ENCODE measurements around the gene OVOL1. TPM values are rescaled to one million over a fixed set of nuclear protein-coding genes. Genes with fewer than 3 reads are reported as not detected.
"Not testable (repeated sequence)": the region's sequence is repeated elsewhere in the genome, so short reads cannot be mapped to it uniquely, and the experiment has no call there.

OVOL1 gene
- total RNA-seq, 1 experiment from 2014 or later, result not detected

DNA sequence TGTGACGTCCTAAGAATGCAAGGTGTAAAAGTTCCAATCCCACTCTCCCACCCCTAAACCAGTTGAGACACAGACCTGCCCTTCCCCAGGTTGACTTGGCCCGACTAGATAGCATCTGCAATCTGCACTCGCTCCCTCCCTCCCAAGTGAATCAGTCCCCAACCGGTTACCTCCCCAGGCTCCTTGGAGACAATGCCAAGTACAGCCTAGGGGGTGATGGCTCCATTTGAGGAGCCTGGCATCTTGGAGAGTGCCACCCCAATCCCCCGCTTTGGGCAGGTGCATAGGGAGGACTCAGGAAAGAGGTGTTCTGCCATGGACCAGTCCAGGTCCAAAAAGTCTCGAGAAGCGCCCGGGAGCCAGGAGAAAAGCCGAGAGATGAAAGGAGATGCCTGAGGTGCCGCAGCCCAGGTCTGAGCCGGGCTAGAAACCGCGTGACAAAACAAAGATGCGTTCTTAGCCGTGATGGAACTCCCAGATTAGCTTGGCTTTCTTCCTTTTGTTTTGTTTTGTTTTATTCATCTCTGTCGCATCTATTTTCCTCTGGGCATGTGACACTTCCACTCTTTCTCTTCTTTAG is 28.2 kb downstream of the OVOL1 start:
- no peak for DNase-seq (ENCODE audit: low spot score)

DNA sequence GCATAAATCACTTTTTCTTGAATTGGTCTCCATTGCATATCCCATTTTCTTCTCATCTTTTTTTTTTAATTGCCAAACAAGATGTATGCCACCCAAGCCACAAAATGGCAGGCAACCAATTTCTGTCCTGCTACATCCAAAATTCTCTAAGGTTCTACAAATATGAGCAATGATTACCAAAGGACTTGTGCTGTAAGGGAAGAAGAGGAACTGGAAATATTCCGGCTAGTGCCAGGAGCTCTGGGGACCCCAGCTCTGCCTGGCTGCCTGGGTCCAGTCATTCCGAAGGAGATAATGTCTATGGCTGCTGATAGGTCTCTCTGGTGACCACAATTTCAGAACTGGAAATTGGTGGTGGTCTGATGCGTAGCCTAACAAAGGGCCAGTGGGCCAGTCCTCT is 29.8 kb downstream of the OVOL1 start:
- DNase-seq (ENCODE audit: low spot score), result no peak

DNA sequence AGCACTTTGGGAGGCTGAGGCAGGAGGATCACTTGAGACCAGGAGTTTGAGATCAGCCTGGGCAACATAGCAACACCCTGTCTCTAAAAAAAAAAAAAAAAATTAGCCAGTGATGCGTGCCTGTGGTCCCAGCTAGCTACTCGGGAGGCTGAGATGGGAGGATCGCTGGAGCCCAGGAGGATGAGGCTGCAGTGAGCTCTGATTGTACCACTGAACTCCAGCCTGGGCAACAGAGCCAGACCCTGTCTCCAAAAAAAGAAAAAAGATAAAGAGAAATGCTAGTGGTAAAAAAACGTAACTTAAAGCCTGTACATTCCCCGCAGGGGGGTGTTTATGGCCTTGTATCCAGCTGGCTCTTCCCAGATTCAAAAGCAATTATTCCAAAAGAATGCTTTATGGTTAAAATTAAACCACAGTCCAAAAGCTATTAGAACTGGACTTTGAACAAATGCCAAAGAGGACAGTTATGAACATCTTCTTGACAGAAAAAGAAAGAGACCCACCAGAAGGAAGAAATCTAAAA is 30.5 kb downstream of the OVOL1 start:
- no peak for DNase-seq (ENCODE audit: low spot score)

DNA sequence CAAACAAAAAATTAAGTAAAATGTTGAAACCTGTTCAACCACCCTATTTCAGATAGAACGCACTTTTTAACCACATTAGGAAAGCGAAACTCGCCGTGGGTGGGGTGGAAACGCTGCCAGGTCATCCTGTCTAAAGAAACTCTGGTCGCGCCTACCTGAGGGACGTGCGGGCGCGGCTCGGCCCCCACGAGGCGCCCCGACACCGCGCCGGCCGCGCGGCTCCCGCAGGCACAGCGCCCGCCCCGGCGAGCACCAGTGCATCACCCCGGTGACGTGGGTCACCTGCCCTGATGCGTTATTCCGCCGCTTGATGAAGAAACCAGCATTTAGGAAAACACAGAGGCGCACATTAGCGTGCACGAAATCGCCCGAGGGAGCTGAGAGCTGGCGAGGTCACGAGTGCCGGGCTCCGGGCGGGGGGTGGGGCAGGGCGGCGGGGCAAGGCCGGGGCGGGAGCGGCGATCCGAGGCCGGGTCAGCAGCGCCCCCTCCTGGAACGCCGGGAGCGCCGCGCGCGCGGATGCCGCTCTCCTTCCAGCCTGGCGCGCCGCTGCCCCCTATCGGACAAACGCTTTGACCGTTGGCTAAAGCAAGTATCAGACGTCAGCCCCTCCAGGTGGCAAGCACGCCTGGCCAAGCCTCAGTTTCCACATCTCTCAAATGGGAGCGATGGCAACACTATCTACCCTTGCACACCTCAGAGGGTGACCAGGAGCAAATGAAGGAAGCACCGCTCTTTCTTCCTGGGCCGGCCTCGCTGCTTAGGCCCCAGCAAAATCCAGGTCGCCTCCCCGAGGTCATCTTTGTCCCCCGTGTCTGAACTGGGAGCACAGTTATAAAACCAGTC is 31.2 kb downstream of the OVOL1 start:
- DNase-seq (ENCODE audit: low spot score), result peak; percentile 70

DNA sequence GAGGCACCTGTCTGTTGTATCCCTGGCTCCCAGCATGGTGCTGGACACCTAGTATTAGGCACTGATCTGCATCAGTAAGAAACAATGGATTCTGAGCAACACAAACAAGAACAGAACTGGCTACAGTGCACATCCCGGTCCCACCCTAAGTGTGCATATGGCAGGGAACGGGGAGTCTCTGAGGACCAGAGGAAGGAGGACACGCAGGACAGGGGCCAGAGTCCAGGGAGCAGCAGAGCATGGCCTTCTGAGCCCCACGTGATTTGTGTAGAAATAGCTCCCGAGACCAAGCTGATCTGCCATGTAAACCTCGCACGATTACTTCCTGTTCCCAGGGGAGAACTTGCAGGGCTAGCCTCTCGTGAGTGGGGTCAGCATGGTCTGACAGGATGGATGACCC is 34.2 kb downstream of the OVOL1 start:
- DNase-seq (ENCODE audit: low spot score), result no peak

DNA sequence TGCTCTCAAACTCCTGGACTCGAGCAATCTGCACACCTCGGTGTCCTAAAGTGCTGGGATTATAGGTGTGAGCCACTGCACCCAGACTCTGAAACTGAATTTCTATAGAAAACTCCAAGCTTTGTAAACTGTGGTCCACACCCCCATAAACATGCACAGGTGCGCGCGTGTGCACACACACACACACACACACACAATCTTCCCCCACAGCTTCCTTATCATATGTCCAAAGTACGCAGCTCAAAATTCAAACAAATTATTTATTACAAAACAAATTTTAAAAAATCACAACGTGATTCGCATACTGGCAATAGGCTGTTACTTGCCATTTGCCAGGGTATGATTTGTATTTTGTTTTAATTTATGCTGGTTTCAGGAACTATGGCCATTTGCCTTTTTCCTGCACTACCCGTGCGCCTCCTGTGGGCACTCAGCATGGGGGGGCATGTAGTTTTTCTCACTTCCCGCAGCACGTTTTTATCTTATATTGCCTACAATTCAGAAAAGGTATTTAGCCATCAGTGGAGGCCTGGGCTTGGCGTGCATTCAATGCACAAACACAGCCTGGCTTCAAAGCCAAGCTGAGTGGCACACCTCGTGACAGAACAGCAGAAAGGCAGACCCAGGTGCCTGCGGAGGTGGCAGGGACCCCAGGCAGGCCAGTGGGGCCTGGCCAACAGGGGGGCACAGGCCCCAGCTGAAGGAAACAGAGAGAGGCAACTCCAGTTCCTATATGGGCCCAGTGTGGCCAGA is 36.1 kb downstream of the OVOL1 start:
- no peak for DNase-seq (ENCODE audit: low spot score)

DNA sequence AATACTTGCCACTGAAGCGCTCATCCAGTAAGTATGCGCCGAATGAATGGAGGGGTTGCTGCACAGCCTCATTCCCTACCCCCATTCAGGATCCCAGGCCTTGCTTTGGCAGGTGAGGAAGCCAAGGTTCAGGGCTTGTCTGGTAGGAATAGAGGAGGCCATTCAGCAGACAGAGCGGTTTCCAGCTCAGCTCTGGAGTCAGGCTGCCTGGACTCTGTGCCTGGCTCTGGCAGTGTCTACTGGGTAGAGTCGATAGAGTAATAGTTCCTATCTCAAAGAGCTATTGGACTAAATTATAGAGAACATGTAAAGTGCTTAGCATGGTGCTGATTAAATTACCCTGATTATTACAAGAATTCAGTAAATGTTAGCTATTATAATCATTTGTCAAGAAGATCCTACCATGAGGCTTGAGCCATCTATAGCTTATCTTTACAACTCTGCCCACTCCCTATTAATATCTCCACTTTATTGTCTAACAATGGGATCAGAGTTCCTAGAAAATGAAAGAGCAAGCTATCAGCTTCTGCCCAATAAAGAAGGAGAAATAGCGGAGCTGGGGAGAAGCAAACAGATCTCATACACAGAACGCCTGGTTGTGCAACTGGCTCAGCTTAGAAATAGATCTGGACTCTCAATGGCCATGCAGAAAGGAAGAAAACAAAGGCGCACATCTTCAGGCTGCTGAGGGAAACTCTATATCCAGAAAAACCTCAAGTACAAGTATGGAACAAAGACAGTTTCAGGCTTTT is 40.3 kb downstream of the OVOL1 start:
- no peak for DNase-seq (ENCODE audit: low spot score)

DNA sequence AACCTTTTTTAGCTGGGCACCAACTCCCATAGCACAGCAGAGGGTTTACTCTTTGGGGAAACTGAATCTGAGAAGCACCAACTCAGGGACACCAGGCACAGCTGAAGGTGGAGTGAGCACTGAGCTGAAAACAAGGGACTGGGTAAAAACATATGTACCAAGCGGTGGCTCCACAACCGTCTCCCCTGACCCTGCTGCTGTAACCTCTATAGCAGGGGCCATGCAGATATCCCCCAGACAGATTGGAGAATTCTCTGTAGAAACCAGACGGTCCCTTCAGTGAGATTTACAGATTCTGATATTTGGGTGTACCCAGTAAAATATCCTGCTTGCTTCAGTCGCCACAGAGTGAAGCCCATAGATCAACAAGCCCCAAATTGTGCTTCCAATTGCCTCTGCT is 42.6 kb downstream of the OVOL1 start:
- no peak for DNase-seq (ENCODE audit: low spot score)

DNA sequence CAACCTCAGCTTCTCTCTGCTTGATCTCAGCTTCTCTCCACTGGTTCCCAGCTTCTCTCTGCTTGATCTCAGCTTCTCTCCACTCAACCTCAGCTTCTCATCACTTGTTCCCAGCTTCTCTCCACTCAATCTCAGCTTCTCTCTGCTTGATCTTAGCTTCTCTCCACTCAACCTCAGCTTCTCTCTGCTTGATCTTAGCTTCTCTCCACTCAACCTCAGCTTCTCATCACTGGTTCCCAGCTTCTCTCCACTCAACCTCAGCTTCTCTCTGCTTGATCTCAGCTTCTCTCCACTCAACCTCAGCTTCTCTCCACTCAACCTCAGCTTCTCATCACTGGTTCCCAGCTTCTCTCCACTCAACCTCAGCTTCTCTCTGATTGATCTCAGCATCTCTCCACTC is 45.4 kb downstream of the OVOL1 start:
- DNase-seq (ENCODE audit: low spot score), result not testable (repeated sequence)

DNA sequence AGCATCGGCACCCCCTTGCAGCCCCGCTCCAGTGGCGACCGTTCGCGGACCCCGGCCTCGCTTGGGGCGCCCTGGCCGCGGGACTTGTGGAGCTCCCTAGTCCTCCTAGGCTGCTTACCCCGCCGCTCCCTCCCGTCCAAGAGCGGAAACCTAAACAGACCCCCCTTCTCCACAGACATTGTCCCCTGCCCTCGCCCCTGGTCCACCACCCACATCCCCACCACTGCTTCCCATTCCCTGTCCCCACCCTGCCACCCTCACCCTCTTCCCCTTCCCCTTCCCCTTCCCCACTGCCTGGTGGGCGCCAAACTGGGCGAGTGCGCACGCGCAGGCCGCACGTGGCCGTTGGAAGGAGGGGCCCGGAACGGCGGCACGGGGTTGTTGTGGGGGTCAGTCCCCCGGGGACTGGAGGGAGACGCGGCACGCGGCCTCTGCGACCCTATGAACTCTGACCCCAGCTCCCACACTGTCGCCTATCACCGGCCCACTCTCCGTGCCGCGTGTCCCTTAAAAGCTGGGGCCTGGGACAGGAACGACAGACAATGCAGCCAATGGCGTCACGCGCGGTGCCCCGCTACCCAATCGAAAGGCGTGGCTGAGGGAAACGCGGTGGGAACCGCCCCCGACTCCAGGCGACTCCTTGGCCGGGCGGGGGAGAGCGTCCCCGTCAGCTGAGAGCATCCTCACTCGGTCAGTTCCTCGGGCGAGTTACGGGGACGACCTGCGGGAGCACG is 46.6 kb downstream of the OVOL1 start, which contains the start of gene SNX32:
TSS of gene SNX32 (plus strand) at position 667 of the 734 bp plus-strand sequence. CDS start 103 bp downstream, outside the sequence.
- no peak for DNase-seq (ENCODE audit: low spot score)

DNA sequence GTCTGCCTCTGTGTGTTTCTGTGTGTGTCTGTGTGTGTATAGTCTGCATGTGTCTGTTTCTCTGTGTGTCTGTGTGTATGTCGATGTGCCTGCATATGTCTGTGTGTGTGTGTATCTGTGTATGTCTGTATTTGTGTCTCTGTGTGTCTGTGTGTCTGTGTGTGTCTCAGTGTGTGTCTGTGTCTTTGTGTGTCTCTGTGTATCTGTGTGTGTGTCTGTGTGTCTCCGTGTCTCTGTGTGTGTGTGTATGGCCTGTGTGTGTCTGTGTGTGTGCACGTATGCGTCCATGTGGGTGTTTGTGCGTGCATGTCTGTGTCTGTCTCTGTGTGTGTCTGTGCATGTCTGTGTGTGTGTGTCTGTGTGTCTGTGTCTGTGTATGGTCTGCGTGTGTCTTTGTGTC is 47.3 kb downstream of the OVOL1 start:
- DNase-seq (ENCODE audit: low spot score), result no peak

DNA sequence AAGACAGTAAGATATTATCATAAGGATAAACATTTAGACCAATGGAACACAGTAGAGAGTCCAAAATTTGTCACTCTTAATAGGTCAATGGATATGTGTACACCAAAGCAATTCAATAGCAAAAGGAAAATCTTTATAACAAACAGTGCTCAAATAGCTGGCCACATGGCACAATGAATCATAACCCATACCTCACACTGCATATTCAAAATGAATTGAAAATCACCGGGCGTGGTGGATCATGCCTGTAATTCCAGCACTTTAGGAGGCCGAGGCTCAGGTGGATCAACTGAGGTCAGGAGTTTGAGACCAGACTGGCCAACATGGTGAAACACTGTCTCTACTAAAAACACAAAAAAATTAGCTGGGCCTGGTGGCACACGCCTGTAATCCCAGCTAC is 55.3 kb downstream of the OVOL1 start:
- DNase-seq (ENCODE audit: low spot score), result no peak

DNA sequence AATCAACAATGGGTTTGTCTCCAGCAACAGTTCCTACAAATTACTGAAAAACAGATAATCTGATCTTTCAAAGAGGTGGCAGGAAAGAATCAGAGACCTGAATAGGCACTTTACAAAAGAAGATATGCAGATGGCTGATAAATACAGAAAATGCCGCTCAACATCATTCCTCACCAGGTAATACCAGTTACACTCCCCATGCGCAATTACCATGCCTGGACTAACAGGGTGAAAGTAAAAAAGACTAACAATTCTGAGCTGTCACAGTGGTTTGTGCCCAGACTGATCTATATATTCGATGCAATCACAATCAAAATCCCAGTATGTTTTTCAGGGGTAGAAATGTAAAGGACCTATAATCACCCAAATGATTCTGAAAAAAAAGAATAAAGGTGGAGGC is 56.9 kb downstream of the OVOL1 start:
- DNase-seq (ENCODE audit: low spot score), result no peak

DNA sequence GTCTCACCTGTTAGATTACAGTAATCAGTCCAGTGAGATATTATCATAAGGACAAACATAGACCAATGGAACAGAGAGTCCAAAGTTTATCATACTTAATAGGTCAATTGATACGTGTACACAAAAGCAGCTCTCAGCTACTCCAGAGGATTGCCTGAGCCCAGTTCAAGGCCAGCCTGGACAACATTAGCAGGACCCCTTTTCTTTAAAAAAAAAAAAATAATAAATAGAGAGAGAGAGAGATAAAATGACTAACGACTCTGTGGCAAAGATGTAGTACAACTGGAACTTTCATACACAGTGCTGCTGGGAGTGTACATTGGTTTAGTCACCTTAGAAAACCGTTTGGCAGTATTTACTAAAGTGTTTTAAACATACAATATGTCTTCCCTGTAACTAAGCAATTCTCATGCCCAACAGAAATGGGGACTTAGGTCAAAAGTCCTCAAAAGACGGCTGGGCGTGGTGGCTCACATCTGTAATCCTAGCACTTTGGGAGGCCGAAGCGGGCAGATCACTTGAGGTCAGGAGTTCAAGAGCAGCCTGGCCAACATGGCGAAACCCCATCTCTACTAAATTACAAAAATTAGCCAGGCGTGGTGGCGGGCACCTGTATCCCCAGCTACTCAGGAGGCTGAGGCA is 57.5 kb downstream of the OVOL1 start:
- no peak for DNase-seq (ENCODE audit: low spot score)

Other genes with a start within 250 kb of the OVOL1 start
- 13.2 and 25.6 TPM in 2 replicates for gene LTBP3, start 228.7 kb upstream of the OVOL1 start, total RNA-seq (2014; rRNA removed; shearing (Covaris generic))
- 46.9 and 57.0 TPM in 2 replicates for gene ZNRD2, start 216.6 kb upstream of the OVOL1 start, total RNA-seq (2014; rRNA removed; shearing (Covaris generic))
- 39.2 and 62.8 TPM in 2 replicates for gene FAM89B, start 214.5 kb upstream of the OVOL1 start, total RNA-seq (2014; rRNA removed; shearing (Covaris generic))
- gene EHBP1L1, start 211.0 kb upstream of the OVOL1 start, total RNA-seq (2014; rRNA removed; shearing (Covaris generic)), result 50.1 and 83.3 TPM in 2 replicates
- gene KCNK7, start 191.3 kb upstream of the OVOL1 start, total RNA-seq (2014; rRNA removed; shearing (Covaris generic)), result 0.86 TPM in 1 of 2 replicates, not detected in the other
- gene MAP3K11, start 172.8 kb upstream of the OVOL1 start, total RNA-seq (2014; rRNA removed; shearing (Covaris generic)), result 38.2 and 39.2 TPM in 2 replicates
- gene PCNX3, start 171.3 kb upstream of the OVOL1 start, total RNA-seq (2014; rRNA removed; shearing (Covaris generic)), result 19.6 and 20.1 TPM in 2 replicates
- gene SIPA1, start 149.0 kb upstream of the OVOL1 start, total RNA-seq (2014; rRNA removed; shearing (Covaris generic)), result 10.4 and 19.5 TPM in 2 replicates
- gene RELA, start 124.1 kb upstream of the OVOL1 start, total RNA-seq (2014; rRNA removed; shearing (Covaris generic)), result 24.9 and 29.7 TPM in 2 replicates
- gene KAT5, start 74.8 kb upstream of the OVOL1 start, total RNA-seq (2014; rRNA removed; shearing (Covaris generic)), result 26.1 and 37.3 TPM in 2 replicates
- 81.0 and 84.7 TPM in 2 replicates for gene RNASEH2C, start 66.3 kb upstream of the OVOL1 start, total RNA-seq (2014; rRNA removed; shearing (Covaris generic))
- gene AP5B1, start 6.1 kb upstream of the OVOL1 start, total RNA-seq (2014; rRNA removed; shearing (Covaris generic)), result 13.2 and 14.8 TPM in 2 replicates
- not detected in 2 replicates for gene SNX32, start 46.9 kb downstream of the OVOL1 start, total RNA-seq (2014; rRNA removed; shearing (Covaris generic))
- gene CFL1, start 71.1 kb downstream of the OVOL1 start, total RNA-seq (2014; rRNA removed; shearing (Covaris generic)), result 1,263 and 1,396 TPM in 2 replicates
- 27.1 and 35.3 TPM in 2 replicates for gene MUS81, start 73.4 kb downstream of the OVOL1 start, total RNA-seq (2014; rRNA removed; shearing (Covaris generic))
- 48.5 and 56.8 TPM in 2 replicates for gene EFEMP2, start 85.7 kb downstream of the OVOL1 start, total RNA-seq (2014; rRNA removed; shearing (Covaris generic))
- gene CTSW, start 92.8 kb downstream of the OVOL1 start, total RNA-seq (2014; rRNA removed; shearing (Covaris generic)), result 0.79 and 1.8 TPM in 2 replicates
- gene FIBP, start 101.4 kb downstream of the OVOL1 start, total RNA-seq (2014; rRNA removed; shearing (Covaris generic)), result 131 and 171 TPM in 2 replicates
- 27.3 and 28.0 TPM in 2 replicates for gene CCDC85B, start 103.6 kb downstream of the OVOL1 start, total RNA-seq (2014; rRNA removed; shearing (Covaris generic))
- gene FOSL1, start 113.3 kb downstream of the OVOL1 start, total RNA-seq (2014; rRNA removed; shearing (Covaris generic)), result 71.3 and 109 TPM in 2 replicates
- gene C11orf68, start 132.0 kb downstream of the OVOL1 start, total RNA-seq (2014; rRNA removed; shearing (Covaris generic)), result 22.2 and 27.3 TPM in 2 replicates
- gene DRAP1, start 132.4 kb downstream of the OVOL1 start, total RNA-seq (2014; rRNA removed; shearing (Covaris generic)), result 259 and 262 TPM in 2 replicates
- gene TSGA10IP, start 158.4 kb downstream of the OVOL1 start, total RNA-seq (2014; rRNA removed; shearing (Covaris generic)), result not detected in 2 replicates
- gene SART1, start 174.7 kb downstream of the OVOL1 start, total RNA-seq (2014; rRNA removed; shearing (Covaris generic)), result 35.8 and 54.8 TPM in 2 replicates
- 45.6 and 54.5 TPM in 2 replicates for gene EIF1AD, start 215.1 kb downstream of the OVOL1 start, total RNA-seq (2014; rRNA removed; shearing (Covaris generic))
- 53.2 and 72.3 TPM in 2 replicates for gene BANF1, start 215.4 kb downstream of the OVOL1 start, total RNA-seq (2014; rRNA removed; shearing (Covaris generic))
- gene CST6, start 224.9 kb downstream of the OVOL1 start, total RNA-seq (2014; rRNA removed; shearing (Covaris generic)), result not detected in 2 replicates
- gene CATSPER1, start 239.4 kb downstream of the OVOL1 start, total RNA-seq (2014; rRNA removed; shearing (Covaris generic)), result 0.29 and 0.41 TPM in 2 replicates

Measured in A172 (cell line).